ENCODE results near the gene CDRT15L2. TPM values are rescaled to one million over a fixed set of nuclear protein-coding genes. Genes with fewer than 3 reads are reported as not detected.
"Not testable (repeated sequence)": the region's sequence is repeated elsewhere in the genome, so short reads cannot be mapped to it uniquely, and the experiment has no call there.

CDRT15L2 gene
- total RNA-seq, 1 donor from 2014 or later = not detected

GRCh38 chr17:20559018-20559417, 20.5 kb upstream of the CDRT15L2 start:
- H3K4me3 Mint-ChIP-seq; H3K36me3 Mint-ChIP-seq; DNase-seq (ENCODE audit: extremely low spot score, unreplicated experiment); H3K27ac Mint-ChIP-seq; H3K9me3 Mint-ChIP-seq; H3K27me3 Mint-ChIP-seq; H3K4me1 Mint-ChIP-seq (ENCODE audit: unreplicated experiment): not testable (repeated sequence)

- H3K27ac Mint-ChIP-seq = no peak overlapping the region
- no peaks in the 10 kb centered on the region for H3K36me3 Mint-ChIP-seq
- no peaks in the 10 kb centered on the region for H3K9me3 Mint-ChIP-seq
- H3K4me3 Mint-ChIP-seq = no peak overlapping the region
- TF ChIP-seq, protein P1, sequence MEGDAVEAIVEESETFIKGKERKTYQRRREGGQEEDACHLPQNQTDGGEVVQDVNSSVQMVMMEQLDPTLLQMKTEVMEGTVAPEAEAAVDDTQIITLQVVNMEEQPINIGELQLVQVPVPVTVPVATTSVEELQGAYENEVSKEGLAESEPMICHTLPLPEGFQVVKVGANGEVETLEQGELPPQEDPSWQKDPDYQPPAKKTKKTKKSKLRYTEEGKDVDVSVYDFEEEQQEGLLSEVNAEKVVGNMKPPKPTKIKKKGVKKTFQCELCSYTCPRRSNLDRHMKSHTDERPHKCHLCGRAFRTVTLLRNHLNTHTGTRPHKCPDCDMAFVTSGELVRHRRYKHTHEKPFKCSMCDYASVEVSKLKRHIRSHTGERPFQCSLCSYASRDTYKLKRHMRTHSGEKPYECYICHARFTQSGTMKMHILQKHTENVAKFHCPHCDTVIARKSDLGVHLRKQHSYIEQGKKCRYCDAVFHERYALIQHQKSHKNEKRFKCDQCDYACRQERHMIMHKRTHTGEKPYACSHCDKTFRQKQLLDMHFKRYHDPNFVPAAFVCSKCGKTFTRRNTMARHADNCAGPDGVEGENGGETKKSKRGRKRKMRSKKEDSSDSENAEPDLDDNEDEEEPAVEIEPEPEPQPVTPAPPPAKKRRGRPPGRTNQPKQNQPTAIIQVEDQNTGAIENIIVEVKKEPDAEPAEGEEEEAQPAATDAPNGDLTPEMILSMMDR (conservative IDR thresholded peaks at IDR 0.05) = no peak
- peaks cover 3% of the 10 kb centered on the region for H3K27me3 Mint-ChIP-seq
- DNase-seq (ENCODE audit: extremely low spot score, unreplicated experiment) = peak; percentile 57
- no peaks in the 10 kb centered on the region for H3K4me1 Mint-ChIP-seq (ENCODE audit: unreplicated experiment)
Observed at GRCh38 chr17:20562587-20562986, 16.9 kb upstream of the CDRT15L2 start.

DNA sequence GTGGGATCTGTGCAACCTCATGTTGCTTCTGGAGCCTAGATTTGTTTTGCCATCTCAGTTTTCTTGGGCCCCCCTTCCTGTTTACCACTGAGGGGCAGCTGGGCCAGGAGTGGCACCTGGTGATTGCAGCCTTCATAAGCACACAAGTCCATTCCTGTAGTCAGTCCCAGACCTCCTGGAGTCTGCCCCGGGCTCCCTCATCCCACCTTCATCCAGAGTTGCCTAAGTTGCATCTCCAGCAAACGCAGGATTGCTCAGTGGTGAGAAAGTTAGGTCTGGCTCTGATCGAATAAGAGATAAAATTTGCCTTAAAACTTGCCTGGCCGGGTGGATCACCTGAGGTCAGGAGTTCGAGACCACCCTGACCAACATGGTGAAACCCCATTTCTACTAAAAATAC, 14.3 kb upstream of the CDRT15L2 start:
- not testable (repeated sequence) for H3K36me3 Mint-ChIP-seq; H3K4me1 Mint-ChIP-seq (ENCODE audit: unreplicated experiment); H3K4me3 Mint-ChIP-seq; H3K9me3 Mint-ChIP-seq; H3K27ac Mint-ChIP-seq; DNase-seq (ENCODE audit: extremely low spot score, unreplicated experiment); H3K27me3 Mint-ChIP-seq

DNA sequence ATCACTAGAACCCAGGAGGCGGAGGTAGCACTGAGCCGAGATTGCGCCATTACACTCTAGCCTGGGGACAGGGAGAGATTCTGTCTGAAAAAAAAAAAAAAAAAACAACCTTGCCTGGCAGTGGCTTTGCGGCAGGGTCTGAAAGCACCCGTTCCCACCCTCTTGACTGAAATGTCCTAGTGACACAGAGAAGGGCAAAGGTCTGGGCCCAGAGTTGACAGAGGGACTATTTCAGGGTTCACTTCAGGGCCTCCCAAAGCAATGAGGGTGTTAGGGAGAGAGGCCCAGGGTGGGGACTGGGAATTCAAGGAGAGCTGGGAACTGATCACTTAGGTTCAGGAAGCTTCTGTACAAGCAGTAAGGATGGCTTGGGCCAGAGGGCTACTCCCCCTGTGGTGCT, 13.8 kb upstream of the CDRT15L2 start:
- TF ChIP-seq, protein P1 (conservative IDR thresholded peaks at IDR 0.05) = no peak
- no peaks in the 10 kb centered on the region for H3K9me3 Mint-ChIP-seq
- H3K27me3 Mint-ChIP-seq = peaks cover 2% of the 10 kb centered on the region
- no peaks in the 10 kb centered on the region for H3K36me3 Mint-ChIP-seq
- no peaks in the 10 kb centered on the region for H3K4me1 Mint-ChIP-seq (ENCODE audit: unreplicated experiment)
- H3K27ac Mint-ChIP-seq = no peak overlapping the region
- DNase-seq (ENCODE audit: extremely low spot score, unreplicated experiment) = no peak
- no peak overlapping the region for H3K4me3 Mint-ChIP-seq

- not testable (repeated sequence) for H3K9me3 Mint-ChIP-seq; H3K27me3 Mint-ChIP-seq; H3K36me3 Mint-ChIP-seq; H3K4me1 Mint-ChIP-seq (ENCODE audit: unreplicated experiment); H3K27ac Mint-ChIP-seq; H3K4me3 Mint-ChIP-seq
- peak; percentile 31 for DNase-seq (ENCODE audit: extremely low spot score, unreplicated experiment)
Observed at GRCh38 chr17:20566736-20567135, 12.8 kb upstream of the CDRT15L2 start.

DNA sequence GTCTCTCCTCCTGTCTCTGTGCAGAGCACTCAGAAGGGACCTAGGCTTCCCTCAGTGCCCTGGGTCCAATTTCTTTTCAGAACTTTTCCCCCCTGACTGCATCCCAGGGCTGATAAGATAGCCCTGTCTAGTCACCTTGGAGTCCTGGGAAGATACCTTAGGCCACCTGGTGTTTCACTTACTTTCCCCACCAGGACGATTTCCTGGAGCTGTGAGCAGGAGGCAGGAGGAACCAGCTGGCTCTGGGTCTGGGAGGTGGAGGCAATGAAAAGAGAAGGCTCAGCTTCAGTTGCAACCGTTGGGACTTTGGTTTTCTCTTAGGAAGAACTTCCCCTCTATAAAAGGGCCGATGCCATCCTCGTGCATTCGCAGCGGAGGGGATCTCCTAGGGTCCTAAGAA, 12.1 kb upstream of the CDRT15L2 start:
- not testable (repeated sequence) for H3K4me1 Mint-ChIP-seq (ENCODE audit: unreplicated experiment); H3K27me3 Mint-ChIP-seq; H3K9me3 Mint-ChIP-seq; H3K27ac Mint-ChIP-seq; H3K4me3 Mint-ChIP-seq; H3K36me3 Mint-ChIP-seq
- DNase-seq (ENCODE audit: extremely low spot score, unreplicated experiment) = peak; percentile 31

GRCh38 chr17:20568604-20569003, 10.9 kb upstream of the CDRT15L2 start:
- H3K27me3 Mint-ChIP-seq; DNase-seq (ENCODE audit: extremely low spot score, unreplicated experiment); H3K36me3 Mint-ChIP-seq: not testable (repeated sequence)

DNA sequence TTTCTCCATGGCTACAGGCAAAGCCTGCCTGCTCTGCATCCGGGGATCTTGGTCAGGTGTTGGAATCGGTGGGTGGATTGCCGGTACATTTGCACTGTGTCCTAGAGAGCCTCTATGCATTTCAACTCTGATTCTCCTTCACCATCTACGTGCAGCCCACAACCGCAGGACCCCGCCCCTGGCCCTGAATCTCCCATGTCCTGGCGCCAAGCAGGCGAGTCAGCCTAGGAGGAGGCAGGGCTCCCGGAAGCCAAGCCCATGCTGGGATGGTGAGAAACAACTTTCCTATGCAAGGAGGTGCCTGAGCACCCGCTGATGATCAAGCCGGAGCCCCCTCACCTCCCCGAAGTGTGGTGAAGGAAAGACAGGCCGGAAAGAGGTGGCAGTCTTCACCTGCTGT, 7.9 kb upstream of the CDRT15L2 start:
- H3K27ac Mint-ChIP-seq; H3K4me1 Mint-ChIP-seq (ENCODE audit: unreplicated experiment); H3K4me3 Mint-ChIP-seq; H3K27me3 Mint-ChIP-seq; DNase-seq (ENCODE audit: extremely low spot score, unreplicated experiment); H3K36me3 Mint-ChIP-seq; H3K9me3 Mint-ChIP-seq: not testable (repeated sequence)

More at GRCh38 chr17:20568604-20569003, 10.9 kb upstream of the CDRT15L2 start:
- H3K4me3 Mint-ChIP-seq; H3K4me1 Mint-ChIP-seq (ENCODE audit: unreplicated experiment); H3K27ac Mint-ChIP-seq; H3K9me3 Mint-ChIP-seq: not testable (repeated sequence)

- H3K4me3 Mint-ChIP-seq; H3K9me3 Mint-ChIP-seq; H3K27me3 Mint-ChIP-seq; H3K36me3 Mint-ChIP-seq; H3K4me1 Mint-ChIP-seq (ENCODE audit: unreplicated experiment); H3K27ac Mint-ChIP-seq; DNase-seq (ENCODE audit: extremely low spot score, unreplicated experiment): not testable (repeated sequence)
Observed at GRCh38 chr17:20573216-20573615, 6.3 kb upstream of the CDRT15L2 start.

DNA sequence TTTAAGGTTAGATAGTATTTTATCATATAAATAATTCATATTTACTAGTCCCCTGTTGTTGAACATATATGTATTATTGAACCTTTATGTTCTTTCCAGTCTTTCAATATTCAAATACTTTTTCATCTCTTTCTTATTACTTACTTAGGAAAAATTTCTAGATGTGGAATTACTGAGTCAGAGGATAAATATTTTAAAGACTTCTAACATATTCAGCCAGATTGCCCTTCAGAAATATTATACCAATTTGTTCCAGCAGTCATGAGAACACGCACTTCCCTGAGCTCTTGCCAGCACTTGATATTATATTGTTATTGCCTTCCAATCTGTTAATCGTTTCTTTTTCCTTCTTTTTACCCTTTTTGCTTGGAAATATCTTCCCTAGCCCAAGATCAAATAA, 4.5 kb upstream of the CDRT15L2 start:
- H3K27ac Mint-ChIP-seq; H3K4me3 Mint-ChIP-seq; H3K36me3 Mint-ChIP-seq; DNase-seq (ENCODE audit: extremely low spot score, unreplicated experiment); H3K9me3 Mint-ChIP-seq; H3K27me3 Mint-ChIP-seq; H3K4me1 Mint-ChIP-seq (ENCODE audit: unreplicated experiment): not testable (repeated sequence)

DNA sequence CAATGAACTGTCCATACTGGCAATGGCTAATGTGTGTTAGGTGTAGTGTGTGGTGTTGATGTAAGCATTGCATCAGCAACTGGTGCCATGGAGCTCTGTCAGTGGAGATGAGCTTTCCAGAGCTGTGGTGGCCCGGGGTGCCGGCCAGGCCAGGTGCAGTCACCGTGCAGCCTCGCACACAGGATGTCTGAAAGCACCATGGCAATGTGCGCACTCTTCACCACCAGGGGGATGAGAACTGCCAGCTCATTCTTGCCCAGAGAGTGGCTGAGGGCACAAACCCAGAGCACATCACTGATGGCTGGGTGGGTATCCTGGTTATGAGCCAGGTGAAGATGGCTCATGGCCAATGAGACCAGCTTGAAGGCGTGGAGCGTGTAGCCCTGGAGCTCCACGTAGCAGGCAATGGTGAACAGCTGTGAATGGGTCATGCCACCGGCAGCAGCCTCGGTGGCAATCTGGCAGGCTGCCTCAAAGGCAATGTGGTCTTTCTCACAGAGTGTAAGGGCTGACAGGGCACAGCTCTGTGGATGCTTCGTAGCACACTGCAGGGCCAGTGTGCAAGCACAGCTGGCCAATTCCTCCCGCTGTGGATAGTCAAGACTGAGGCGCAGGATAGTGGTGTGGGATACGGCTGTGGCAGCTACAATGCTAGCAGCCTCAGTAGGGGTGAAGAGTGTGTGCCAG, 4.5 kb downstream of the CDRT15L2 start:
- not testable (repeated sequence) for H3K27me3 Mint-ChIP-seq; H3K27ac Mint-ChIP-seq; DNase-seq (ENCODE audit: extremely low spot score, unreplicated experiment); H3K9me3 Mint-ChIP-seq; H3K4me1 Mint-ChIP-seq (ENCODE audit: unreplicated experiment); H3K36me3 Mint-ChIP-seq; H3K4me3 Mint-ChIP-seq

DNA sequence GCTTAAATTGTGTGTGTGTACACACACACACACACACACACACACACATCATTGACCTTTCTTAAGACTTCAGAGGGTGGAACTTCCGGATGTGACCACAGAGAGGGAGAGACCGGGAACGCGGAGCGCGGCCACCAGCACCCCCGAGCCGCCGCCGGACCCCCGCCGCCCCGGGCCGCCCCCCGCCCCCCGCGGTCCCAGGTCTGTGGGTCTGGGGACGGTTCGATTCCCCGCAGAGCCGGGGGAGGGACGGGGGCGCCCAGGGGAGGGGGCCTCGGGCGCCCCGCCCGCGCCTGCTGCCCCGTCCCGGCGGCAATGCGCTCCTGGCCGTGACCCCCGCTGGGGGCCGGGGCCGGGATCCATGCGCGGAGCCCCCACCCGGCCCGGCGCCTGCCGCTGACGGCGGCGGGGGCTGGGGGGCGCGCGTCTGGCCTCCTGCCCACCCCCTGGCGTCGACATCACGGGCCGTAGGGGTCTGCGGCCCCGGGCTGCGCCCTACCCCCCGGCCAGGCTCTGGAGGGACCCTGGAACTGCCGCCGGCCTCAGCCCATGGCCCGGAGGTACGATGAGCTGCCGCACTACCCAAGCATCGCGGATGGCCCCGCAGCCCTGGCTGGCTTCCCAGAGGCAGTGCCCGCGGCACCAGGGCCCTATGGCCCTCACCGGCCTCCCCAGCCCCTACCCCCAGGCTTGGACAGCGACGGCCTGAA, 9.4 kb downstream of the CDRT15L2 start:
- peak overlapping the region; percentile 81 for H3K4me3 Mint-ChIP-seq
- not testable (repeated sequence) for H3K9me3 Mint-ChIP-seq; H3K27me3 Mint-ChIP-seq; H3K36me3 Mint-ChIP-seq; H3K27ac Mint-ChIP-seq; H3K4me1 Mint-ChIP-seq (ENCODE audit: unreplicated experiment); DNase-seq (ENCODE audit: extremely low spot score, unreplicated experiment)
